Measurements from ENCODE around the gene KIAA1958. TPM values are rescaled to one million over a fixed set of nuclear protein-coding genes. Genes with fewer than 3 reads are reported as not detected.

KIAA1958 gene
- total RNA-seq, 2 experiments from 2014 or later, result 5.6 to 6.8 TPM

- H3K27me3 Mint-ChIP-seq, result no peaks in the 10 kb centered on the region
- no peaks in the 10 kb centered on the region for H3K4me1 Mint-ChIP-seq (ENCODE audit: low read depth)
- no peaks in the 10 kb centered on the region for H3K9me3 ChIP-seq (ENCODE audit: control insufficient read depth in 1 of 2, insufficient read depth in 1 of 2, low read length in 2 of 2)
- H3K27ac ChIP-seq (ENCODE audit: low read depth in 1 of 2, low read length in 2 of 2), result no peak overlapping the region
- peaks cover 2% of the 10 kb centered on the region for H3K36me3 Mint-ChIP-seq (ENCODE audit: low read depth)
- H3K4me1 ChIP-seq (ENCODE audit: insufficient read depth, low read length), result no peaks in the 10 kb centered on the region
- ChIA-PET CTCF (no interaction called here), POLR2A (no interaction called here)
- H3K4me3 Mint-ChIP-seq, result no peak overlapping the region
- H3K27me3 ChIP-seq (ENCODE audit: control insufficient read depth in 1 of 2, insufficient read depth in 2 of 2, low read length in 2 of 2), result no peaks in the 10 kb centered on the region
- intact Hi-C loops (cut with DNase I, micrococcal nuclease), result no loop called here
- no peak for DNase-seq
- no peak overlapping the region for H3K27ac Mint-ChIP-seq
- no peaks in the 10 kb centered on the region for H3K9me3 Mint-ChIP-seq
- no peak for ATAC-seq (ENCODE audit: poor library complexity)
- H3K36me3 ChIP-seq (ENCODE audit: insufficient read depth, low read length), result no peaks in the 10 kb centered on the region
- no peak for TF ChIP-seq CTCF (IDR thresholded peaks at IDR 0.05)
- no peak overlapping the region for H3K4me3 ChIP-seq (ENCODE audit: low read length)
These were observed 82.6 kb downstream of the KIAA1958 start for GRCh38 chr9:112569186-112569585.

GRCh38 chr9:112570671-112571167 is 84.1 kb downstream of the KIAA1958 start:
- DNase-seq (no peak), ATAC-seq (ENCODE audit: poor library complexity) (no peak)
- peaks cover 17% of the 10 kb centered on the region for H3K36me3 Mint-ChIP-seq (ENCODE audit: low read depth)
- no peaks in the 10 kb centered on the region for H3K4me1 ChIP-seq (ENCODE audit: insufficient read depth, low read length)
- CTCF ChIA-PET, result interaction anchor here (1.1 kb wide), 1 partner anchor 23 kb away, joined by 3 read pairs; no protein-coding TSS in a partner anchor
- no peaks in the 10 kb centered on the region for H3K36me3 ChIP-seq (ENCODE audit: insufficient read depth, low read length)
- no peaks in the 10 kb centered on the region for H3K4me1 Mint-ChIP-seq (ENCODE audit: low read depth)
- H3K27me3 ChIP-seq (ENCODE audit: control insufficient read depth in 1 of 2, insufficient read depth in 2 of 2, low read length in 2 of 2), result no peaks in the 10 kb centered on the region
- intact Hi-C loops (cut with DNase I, micrococcal nuclease), result no loop called here
- H3K27ac Mint-ChIP-seq, result no peak overlapping the region
- H3K27me3 Mint-ChIP-seq, result no peaks in the 10 kb centered on the region
- H3K4me3 Mint-ChIP-seq, result no peak overlapping the region
- no peak overlapping the region for H3K27ac ChIP-seq (ENCODE audit: low read depth in 1 of 2, low read length in 2 of 2)
- H3K4me3 ChIP-seq (ENCODE audit: low read length), result no peak overlapping the region
- H3K9me3 ChIP-seq (ENCODE audit: control insufficient read depth in 1 of 2, insufficient read depth in 1 of 2, low read length in 2 of 2), result no peaks in the 10 kb centered on the region
- TF ChIP-seq CTCF (IDR thresholded peaks at IDR 0.05), result no peak
- POLR2A ChIA-PET, result no interaction called here
- no peaks in the 10 kb centered on the region for H3K9me3 Mint-ChIP-seq

- no peak overlapping the region for H3K27ac Mint-ChIP-seq
- ATAC-seq (ENCODE audit: poor library complexity) (no peak), DNase-seq (no peak)
- no peaks in the 10 kb centered on the region for H3K27me3 Mint-ChIP-seq
- peaks cover 24% of the 10 kb centered on the region for H3K36me3 Mint-ChIP-seq (ENCODE audit: low read depth)
- ChIA-PET CTCF (interaction anchor here (1.0 kb wide), 1 partner anchor 12 kb away, joined by 3 read pairs; no protein-coding TSS in a partner anchor), POLR2A (no interaction called here)
- Histone ChIP-seq H3K27me3 (ENCODE audit: control insufficient read depth in 1 of 2, insufficient read depth in 2 of 2, low read length in 2 of 2) (no peaks in the 10 kb centered on the region), H3K9me3 (ENCODE audit: control insufficient read depth in 1 of 2, insufficient read depth in 1 of 2, low read length in 2 of 2) (no peaks in the 10 kb centered on the region), H3K36me3 (ENCODE audit: insufficient read depth, low read length) (no peaks in the 10 kb centered on the region), H3K4me3 (ENCODE audit: low read length) (no peak overlapping the region), H3K27ac (ENCODE audit: low read depth in 1 of 2, low read length in 2 of 2) (no peak overlapping the region), H3K4me1 (ENCODE audit: insufficient read depth, low read length) (no peaks in the 10 kb centered on the region)
- no peak overlapping the region for H3K4me3 Mint-ChIP-seq
- no peaks in the 10 kb centered on the region for H3K4me1 Mint-ChIP-seq (ENCODE audit: low read depth)
- intact Hi-C loops (cut with DNase I, micrococcal nuclease), result no loop called here
- TF ChIP-seq CTCF (IDR thresholded peaks at IDR 0.05), result no peak
- no peaks in the 10 kb centered on the region for H3K9me3 Mint-ChIP-seq
These were observed 85.2 kb downstream of the KIAA1958 start for GRCh38 chr9:112571624-112572355.

Measured in CD4-positive, alpha-beta T cell (primary cell).